HepG2 (cell line): Measurements from ENCODE around the gene SERPINF2. TPM values are rescaled to one million over a fixed set of nuclear protein-coding genes. Genes with fewer than 3 reads are reported as not detected.

Source experiments
- ARNT ChIP-seq: fragments of 450-650 bp; IDR thresholded peaks from 2 replicates; pipeline ENCODE4 v1.6.1; 2017
- ATF7 ChIP-seq, 2 experiments: fragments of 450-650 bp in 1 of 2; sonication (generic) in 1 of 2; formaldehyde crosslinking in 1 of 2; IDR thresholded peaks; 2 replicates each; pipeline versions ENCODE4 v1.4.0 to v1.6.1; 2016 to 2020; ENCODE audit warnings: antibody characterized with exemption in 1 of 2, mild to moderate bottlenecking in 1 of 2, missing genetic modification reagents in 1 of 2
- DR1 ChIP-seq: sonication (generic); formaldehyde crosslinking; IDR thresholded peaks from 2 replicates; pipeline ENCODE4 v1.8.0; 2021; ENCODE audit warnings: mild to moderate bottlenecking, missing genetic modification reagents, inconsistent platforms
- EHMT2 ChIP-seq: fragments of 200-600 bp; sonication (generic); IDR thresholded peaks from 2 replicates; pipeline ENCODE4 v1.7.0; 2017; ENCODE audit warnings: antibody characterized with exemption, low read depth, low read length, borderline replicate concordance
- FIP1L1 ChIP-seq: fragments of 200-400 bp; formaldehyde crosslinking; IDR thresholded peaks from 2 replicates; pipeline ENCODE4 v1.6.1; 2018; ENCODE audit warnings: low read depth, mild to moderate bottlenecking, low read length, moderate library complexity, borderline replicate concordance; ENCODE audit not compliant: insufficient read depth
- GTF2F1 ChIP-seq: fragments of 150-350 bp; IDR thresholded peaks from 2 replicates; pipeline ENCODE4 v1.6.1; 2014; ENCODE audit warnings: low read length
- HMGA1 ChIP-seq: sonication (generic); formaldehyde crosslinking; conservative IDR thresholded peaks from 2 replicates; pipeline ENCODE4 v1.4.0; 2020; ENCODE audit warnings: missing genetic modification reagents
- NFAT5 ChIP-seq: sonication (generic); formaldehyde crosslinking; IDR thresholded peaks from 2 replicates; pipeline ENCODE4 v1.4.0; 2020; ENCODE audit warnings: missing genetic modification reagents
- NFKB2 ChIP-seq: sonication (generic); formaldehyde crosslinking; IDR thresholded peaks from 2 replicates; pipeline ENCODE4 v1.4.0; 2020; ENCODE audit warnings: missing genetic modification reagents, borderline replicate concordance
- NFKBIZ ChIP-seq: IDR thresholded peaks from 2 replicates; pipeline ENCODE4 v1.6.1; 2018; ENCODE audit warnings: missing genetic modification reagents, missing compliant biosample characterization
- PAX8 ChIP-seq: sonication (generic); formaldehyde crosslinking; IDR thresholded peaks from 2 replicates; pipeline ENCODE4 v1.8.0; 2022; ENCODE audit warnings: mild to moderate bottlenecking, missing genetic modification reagents, borderline replicate concordance
- RBAK ChIP-seq: sonication (generic); formaldehyde crosslinking; IDR thresholded peaks from 2 replicates; pipeline ENCODE4 v1.5.1; 2020; ENCODE audit warnings: mild to moderate bottlenecking, missing genetic modification reagents
- RNF2 ChIP-seq: fragments of 450-650 bp; conservative IDR thresholded peaks from 2 replicates; pipeline ENCODE4 v1.6.1; 2016; ENCODE audit warnings: low read depth
- SOX5 ChIP-seq: IDR thresholded peaks from 2 replicates; pipeline ENCODE4 v1.6.1; 2016; ENCODE audit warnings: borderline replicate concordance
- SSRP1 ChIP-seq: IDR thresholded peaks from 2 replicates; pipeline ENCODE4 v1.6.1; 2016; ENCODE audit warnings: control low read depth
- ZFP36 ChIP-seq: fragments of 150-350 bp; IDR thresholded peaks from 2 replicates; pipeline ENCODE4 v1.6.1; 2018; ENCODE audit warnings: borderline replicate concordance, low read length, low read depth; ENCODE audit not compliant: partially characterized antibody
- ZMYM3 ChIP-seq: sonication (generic); formaldehyde crosslinking; IDR thresholded peaks from 2 replicates; pipeline ENCODE4 v1.5.1; 2020; ENCODE audit warnings: mild to moderate bottlenecking, missing genetic modification reagents
- ZNF264 ChIP-seq: sonication (generic); formaldehyde crosslinking; IDR thresholded peaks from 2 replicates; pipeline ENCODE4 v1.4.0; 2020; ENCODE audit warnings: missing genetic modification reagents
- ZNF337 ChIP-seq: sonication (generic); formaldehyde crosslinking; IDR thresholded peaks from 2 replicates; pipeline ENCODE4 v1.5.1; 2020; ENCODE audit warnings: missing genetic modification reagents, low read depth, mild to moderate bottlenecking, borderline replicate concordance
- ZNF460 ChIP-seq: sonication (generic); formaldehyde crosslinking; IDR thresholded peaks from 2 replicates; pipeline ENCODE4 v1.5.1; 2020; ENCODE audit warnings: missing genetic modification reagents, mild to moderate bottlenecking, borderline replicate concordance
- ZNF510 ChIP-seq: sonication (generic); formaldehyde crosslinking; IDR thresholded peaks from 2 replicates; pipeline ENCODE4 v1.4.0; 2020; ENCODE audit warnings: low read depth, mild to moderate bottlenecking, missing genetic modification reagents
- ZNF563 ChIP-seq: sonication (generic); formaldehyde crosslinking; IDR thresholded peaks from 2 replicates; pipeline ENCODE4 v1.8.0; 2022; ENCODE audit warnings: mild to moderate bottlenecking, moderate library complexity, missing genetic modification reagents
- ZSCAN21 ChIP-seq: sonication (generic); formaldehyde crosslinking; IDR thresholded peaks from 2 replicates; pipeline ENCODE4 v1.8.0; 2022; ENCODE audit warnings: mild to moderate bottlenecking, missing genetic modification reagents, moderate library complexity, borderline replicate concordance
- polyA plus RNA-seq, 8 experiments: library from polyadenylated mRNA; depleted of rRNA in 3 of 8; stranded (reverse) in 7 of 8; unstranded in 1 of 8; fragments of >200 nt; fragmentation: Illumina TruSeq in 4 of 8; extraction: Trizol in 4 of 8; gene quantifications; 2 replicates each; pipeline versions ENCODE4 v1.2.1 to v1.2.3, GENCODE V29; 2011 to 2016; ENCODE audit warnings: low read depth in 4 of 8, missing spikeins in 1 of 8, mixed read lengths in 1 of 8; ENCODE audit not compliant: insufficient read depth in 1 of 8
- total RNA-seq, 5 experiments: library from RNA; depleted of rRNA; stranded (reverse); fragments of >200 nt; fragmentation: Illumina TruSeq; extraction: Trizol; gene quantifications; 2 replicates each; pipeline ENCODE4 v1.2.3, GENCODE V29; 2016; ENCODE audit warnings: low read depth in 1 of 5

The SERPINF2 gene
- total and polyA plus RNA-seq, 2 of the 13 experiments (the other 11 are each of a cell fraction or from before 2014, with no cell fraction given), result 309 to 548 TPM

GRCh38 chr17:1716912-1717695, 25.6 kb upstream of the SERPINF2 start (continued):
- TF ChIP-seq NFAT5 (CRISPR knock-in tag) (no peak), SOX5 (CRISPR knock-in tag) (peak; percentile 24; the same call in 1 of the 2 replicates), ATF7 (IDR thresholded peaks at IDR 0.05) (no peak), ATF7 (CRISPR knock-in tag; IDR thresholded peaks at IDR 0.05) (no peak), GTF2F1 (no peak), EHMT2 (no peak), NFKBIZ (no peak), ZSCAN21 (no peak), RBAK (CRISPR knock-in tag) (no peak), ZNF563 (CRISPR knock-in tag) (no peak), ZNF337 (CRISPR knock-in tag) (0 out of 2 replicates have a peak, but pooled peaks have one; percentile 48), SSRP1 (no peak), DR1 (CRISPR knock-in tag) (no peak; the same call in 1 of the 2 replicates), FIP1L1 (no peak), NFKB2 (CRISPR knock-in tag) (no peak), ZMYM3 (CRISPR knock-in tag) (no peak; the same call in 1 of the 2 replicates), ZNF264 (CRISPR knock-in tag) (no peak), HMGA1 (CRISPR knock-in tag) (no peak), ARNT (no peak), ZNF510 (no peak), ZFP36 (no peak), ZNF460 (CRISPR knock-in tag) (no peak), RNF2 (no peak), PAX8 (CRISPR knock-in tag) (no peak)
